Measurements from ENCODE around the gene RPUSD1. TPM values are rescaled to one million over a fixed set of nuclear protein-coding genes. Genes with fewer than 3 reads are reported as not detected.

RPUSD1 gene
- total RNA-seq, 1 experiment from 2014 or later: 53.3 TPM

- ChIA-PET POLR2A (ENCODE audit: unreplicated experiment) (no interaction called here), CTCF (no interaction called here)
- H3K4me1 ChIP-seq (replicated peaks; ENCODE audit: insufficient read depth): peaks cover 14% of the 10 kb centered on the region
- no peaks in the 10 kb centered on the region for H3K9me3 ChIP-seq (ENCODE audit: insufficient read depth, low read depth)
- peaks cover 27% of the 10 kb centered on the region for H3K27me3 ChIP-seq (ENCODE audit: insufficient read depth, low read depth)
- no peak overlapping the region for H2AFZ ChIP-seq
- H3K36me3 ChIP-seq (ENCODE audit: low read depth): no peaks in the 10 kb centered on the region
- H3K79me2 ChIP-seq (ENCODE audit: low read depth): no peaks in the 10 kb centered on the region
- H3K27ac ChIP-seq: no peak overlapping the region
- intact Hi-C loops (cut with micrococcal nuclease; ENCODE audit: unreplicated experiment): no loop called here
- H3K4me2 ChIP-seq: no peak overlapping the region
- TF ChIP-seq CTCF (conservative IDR thresholded peaks at IDR 0.05) (no peak), EZH2 (IDR thresholded peaks at IDR 0.05; ENCODE audit: low read depth) (no peak)
- peaks cover 17% of the 10 kb centered on the region for H4K20me1 ChIP-seq (ENCODE audit: insufficient read depth)
- no TSS peak for BruUV-seq (replicated peaks)
- peaks cover 16% of the 10 kb centered on the region for H3F3A ChIP-seq (ENCODE audit: insufficient read depth, low read depth)
- H3K4me3 ChIP-seq: no peak overlapping the region
- H3K9me2 ChIP-seq (ENCODE audit: insufficient read depth): no peaks in the 10 kb centered on the region
- DNase-seq: no peak
Observed at GRCh38 chr16:798666-799065, 10.5 kb upstream of the RPUSD1 start.

GRCh38 chr16:797686-798085 is 9.5 kb upstream of the RPUSD1 start:
- Histone ChIP-seq H3K79me2 (ENCODE audit: low read depth) (no peaks in the 10 kb centered on the region), H3K27me3 (ENCODE audit: insufficient read depth, low read depth) (peaks cover 25% of the 10 kb centered on the region), H3K36me3 (ENCODE audit: low read depth) (no peaks in the 10 kb centered on the region), H3K9me2 (ENCODE audit: insufficient read depth) (no peaks in the 10 kb centered on the region), H3K4me2 (no peak overlapping the region), H2AFZ (no peak overlapping the region), H3K27ac (no peak overlapping the region), H4K20me1 (ENCODE audit: insufficient read depth) (peaks cover 17% of the 10 kb centered on the region), H3K9me3 (ENCODE audit: insufficient read depth, low read depth) (no peaks in the 10 kb centered on the region), H3F3A (ENCODE audit: insufficient read depth, low read depth) (peaks cover 14% of the 10 kb centered on the region), H3K4me3 (no peak overlapping the region), H3K4me1 (replicated peaks; ENCODE audit: insufficient read depth) (peaks cover 14% of the 10 kb centered on the region)
- TF ChIP-seq CTCF (conservative IDR thresholded peaks at IDR 0.05) (no peak), EZH2 (IDR thresholded peaks at IDR 0.05; ENCODE audit: low read depth) (no peak)
- CTCF ChIA-PET: no interaction called here
- no peak for DNase-seq
- intact Hi-C loops (cut with micrococcal nuclease; ENCODE audit: unreplicated experiment): no loop called here
- no TSS peak for BruUV-seq (replicated peaks)
- POLR2A ChIA-PET (ENCODE audit: unreplicated experiment): no interaction called here

DNA sequence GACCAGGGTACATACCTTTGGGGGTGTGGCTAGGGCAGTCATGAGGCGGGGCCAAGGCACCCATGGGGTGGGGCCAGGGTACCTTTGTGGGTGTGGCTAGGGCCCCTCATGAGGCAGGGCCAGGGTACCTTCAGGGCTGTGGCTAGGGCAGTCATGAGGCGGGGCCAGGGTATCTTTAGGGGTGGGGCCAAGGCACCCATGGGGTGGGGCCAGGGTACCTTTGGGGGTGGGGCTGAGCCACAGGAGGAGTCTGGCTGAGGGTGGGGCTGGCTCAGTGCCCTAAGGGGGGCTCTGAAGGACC is 8.9 kb upstream of the RPUSD1 start:
- Histone ChIP-seq H3K9me3 (ENCODE audit: insufficient read depth, low read depth) (no peaks in the 10 kb centered on the region), H3K79me2 (ENCODE audit: low read depth) (no peaks in the 10 kb centered on the region), H3K4me3 (no peak overlapping the region), H3K27me3 (ENCODE audit: insufficient read depth, low read depth) (peaks cover 19% of the 10 kb centered on the region), H3K36me3 (ENCODE audit: low read depth) (no peaks in the 10 kb centered on the region), H3F3A (ENCODE audit: insufficient read depth, low read depth) (peaks cover 14% of the 10 kb centered on the region), H3K27ac (no peak overlapping the region), H4K20me1 (ENCODE audit: insufficient read depth) (peaks cover 17% of the 10 kb centered on the region), H2AFZ (no peak overlapping the region), H3K4me2 (no peak overlapping the region), H3K9me2 (ENCODE audit: insufficient read depth) (no peaks in the 10 kb centered on the region), H3K4me1 (replicated peaks; ENCODE audit: insufficient read depth) (peaks cover 14% of the 10 kb centered on the region)
- ChIA-PET POLR2A (ENCODE audit: unreplicated experiment) (no interaction called here), CTCF (no interaction called here)
- DNase-seq: peak in 1 of 2 experiments; percentile 49
- BruUV-seq (replicated peaks): no TSS peak
- intact Hi-C loops (cut with micrococcal nuclease; ENCODE audit: unreplicated experiment): no loop called here
- TF ChIP-seq EZH2 (IDR thresholded peaks at IDR 0.05; ENCODE audit: low read depth) (no peak), CTCF (conservative IDR thresholded peaks at IDR 0.05) (no peak)

All from PC-9 (cell line).